OCI-LY7 (cell line): ENCODE data around the gene VPS37C. TPM values are rescaled to one million over a fixed set of nuclear protein-coding genes. Genes with fewer than 3 reads are reported as not detected.
"Not testable (repeated sequence)": the region's sequence is repeated elsewhere in the genome, so short reads cannot be mapped to it uniquely, and the experiment has no call there.

ENCODE experiments used
- BruUV-seq: library from RNA; stranded (reverse); fragments of 400-500 nt; replicated peaks from 2 replicates; lab custom pipeline; 2021; lab: Mats Ljungman, UMichigan
- CTCF ChIA-PET: fragments of 300-600 bp; sonication (Branson Sonifier 250); formaldehyde crosslinking; loops from one replicate; lab custom pipeline; 2022; ENCODE audit warnings: antibody characterized with exemption; ENCODE audit not compliant: unreplicated experiment; lab: Charles Lee
- POLR2A ChIA-PET: fragments of 300-600 bp; sonication (Branson Sonifier 250); formaldehyde crosslinking; loops from one replicate; lab custom pipeline; 2022; ENCODE audit warnings: antibody characterized with exemption; lab: Charles Lee
- DNase-seq: peaks from one replicate; pipeline ENCODE4 v3.0.0-alpha.2; 2015; ENCODE audit warnings: low spot score
- H2AFZ ChIP-seq: fragments of 200-600 bp; sonication (generic), shearing (Covaris generic); 2 replicates; pipeline ENCODE4 v1.6.1; 2014; ENCODE audit warnings: mild to moderate bottlenecking, antibody characterized with exemption, low read length, moderate library complexity
- H3K27ac ChIP-seq: fragments of 200-600 bp; sonication (generic); 2 replicates; pipeline ENCODE4 v1.5.1; 2014; ENCODE audit warnings: mixed run types, low read depth, mild to moderate bottlenecking, moderate library complexity, low read length, inconsistent platforms; ENCODE audit not compliant: poor library complexity, severe bottlenecking
- H3K36me3 ChIP-seq: fragments of 200-600 bp; sonication (generic); 2 replicates; pipeline ENCODE4 v1.6.1; 2014; ENCODE audit warnings: mild to moderate bottlenecking, antibody characterized with exemption, low read length, moderate library complexity, mixed read lengths; ENCODE audit not compliant: insufficient read depth
- H3K4me1 ChIP-seq: fragments of 200-600 bp; sonication (generic); 2 replicates; pipeline ENCODE4 v1.5.1; 2014; ENCODE audit warnings: mild to moderate bottlenecking, low read length; ENCODE audit not compliant: insufficient read depth, poor library complexity, severe bottlenecking
- H3K4me2 ChIP-seq: fragments of 200-600 bp; sonication (generic); 2 replicates; pipeline ENCODE4 v1.6.1; 2014; ENCODE audit warnings: mild to moderate bottlenecking, low read length
- H3K4me3 ChIP-seq: fragments of 200-600 bp; sonication (generic); 2 replicates; pipeline ENCODE4 v1.5.1; 2014; ENCODE audit warnings: mild to moderate bottlenecking, low read depth, low read length; ENCODE audit not compliant: poor library complexity, severe bottlenecking
- H3K79me2 ChIP-seq: fragments of 200-600 bp; sonication (generic); 2 replicates; pipeline ENCODE4 v1.6.1; 2016; ENCODE audit warnings: low read depth, mild to moderate bottlenecking, low read length, moderate library complexity, mixed read lengths; ENCODE audit not compliant: insufficient read depth
- H3K9me2 ChIP-seq: fragments of 200-600 bp; sonication (generic); 2 replicates; pipeline ENCODE4 v1.6.1; 2016; ENCODE audit warnings: mild to moderate bottlenecking, low read length, mixed read lengths; ENCODE audit not compliant: insufficient read depth
- H3K9me3 ChIP-seq: fragments of 200-600 bp; sonication (generic); 2 replicates; pipeline ENCODE4 v1.6.1; 2014; ENCODE audit warnings: mild to moderate bottlenecking, mixed run types, low read length, mixed read lengths
- H4K20me1 ChIP-seq: fragments of 200-600 bp; sonication (generic); 2 replicates; pipeline ENCODE4 v1.6.1; 2014; ENCODE audit warnings: mild to moderate bottlenecking, antibody characterized with exemption, low read length, moderate library complexity, mixed read lengths; ENCODE audit not compliant: insufficient read depth
- CTCF ChIP-seq: fragments of 200-600 bp; sonication (generic); conservative IDR thresholded peaks from 2 replicates; pipeline ENCODE4 v1.5.1; 2014; ENCODE audit warnings: mild to moderate bottlenecking, antibody characterized with exemption, low read length, moderate library complexity, mixed read lengths
- EZH2phosphoT487 ChIP-seq: fragments of 200-600 bp; sonication (generic); IDR thresholded peaks from 2 replicates; pipeline ENCODE4 v1.6.1; 2018; ENCODE audit warnings: low read depth, borderline replicate concordance, mild to moderate bottlenecking, mixed run types, antibody characterized with exemption, low read length, moderate library complexity, mixed read lengths
- intact Hi-C: fragments of 100-400 bp; cut with micrococcal nuclease; formaldehyde crosslinking; loops from one replicate; pipeline ENCODE4 v1.10.0; 2022; ENCODE audit not compliant: unreplicated experiment
- total RNA-seq, 2 experiments: library from RNA; depleted of rRNA in 1 of 2; stranded (reverse); fragments of >200 nt in 1 of 2; shearing (Covaris generic) in 1 of 2; gene quantifications; 2 replicates each; pipeline ENCODE4 v1.2.3, GENCODE V29; 2014 to 2022

VPS37C gene
- total RNA-seq, 2 experiments from 2014 or later = 10.3 to 12.8 TPM

GRCh38 chr11:61203873-61204272 is 42.6 kb upstream of the VPS37C start:
- intact Hi-C loops, DNase-seq, H3K79me2 ChIP-seq, H3K4me3 ChIP-seq, H2AFZ ChIP-seq, H3K4me1 ChIP-seq, H3K9me3 ChIP-seq, H4K20me1 ChIP-seq, H3K9me2 ChIP-seq, H3K36me3 ChIP-seq, BruUV-seq, POLR2A ChIA-PET, H3K4me2 ChIP-seq, H3K27ac ChIP-seq, CTCF ChIA-PET: not testable (repeated sequence)

- H3K9me2 ChIP-seq, H3K4me3 ChIP-seq, H3K27ac ChIP-seq, H3K79me2 ChIP-seq, H3K36me3 ChIP-seq, H3K9me3 ChIP-seq, H4K20me1 ChIP-seq, intact Hi-C loops, POLR2A ChIA-PET, H3K4me2 ChIP-seq, BruUV-seq, H3K4me1 ChIP-seq, DNase-seq, H2AFZ ChIP-seq, CTCF ChIA-PET: not testable (repeated sequence)
Measured at GRCh38 chr11:61202950-61203746, 41.9 kb upstream of the VPS37C start, which contains the start of gene PGA3. Gene PGA3 (plus strand): TSS chr11:61203515. CDS start chr11:61203565, 50 bp downstream.

GRCh38 chr11:61201476-61201875 is 40.2 kb upstream of the VPS37C start:
- H3K9me2 ChIP-seq = no peaks in the 10 kb centered on the region
- no peaks in the 10 kb centered on the region for H3K36me3 ChIP-seq
- no peaks in the 10 kb centered on the region for H3K4me1 ChIP-seq
- no peak overlapping the region for H2AFZ ChIP-seq
- H3K9me3 ChIP-seq = no peaks in the 10 kb centered on the region
- CTCF ChIA-PET = no interaction called here
- no peaks in the 10 kb centered on the region for H4K20me1 ChIP-seq
- intact Hi-C loops = no loop called here
- no peak overlapping the region for H3K27ac ChIP-seq
- H3K4me3 ChIP-seq = no peak overlapping the region
- H3K4me2 ChIP-seq = no peak overlapping the region
- BruUV-seq = no TSS peak
- H3K79me2 ChIP-seq = no peaks in the 10 kb centered on the region
- POLR2A ChIA-PET = no interaction called here
- DNase-seq = no peak
- TF ChIP-seq CTCF (no peak), EZH2phosphoT487 (no peak)
